Stomach (tissue), 4 donors: ENCODE data around the gene SYNPR.

Source experiments
- CTCF ChIP-seq, 7 experiments: fragments of 450-650 bp in 4 of 7; fragments of 200-600 bp in 3 of 7; sonication (generic) in 3 of 7; IDR thresholded peaks; one replicate each; pipeline ENCODE4 v1.5.1; 2016 to 2019; ENCODE audit warnings: antibody characterized with exemption in 7 of 7, control low read depth in 2 of 7, mild to moderate bottlenecking in 1 of 7
- EP300 ChIP-seq: sonication (generic); formaldehyde crosslinking; IDR thresholded peaks from one replicate; pipeline ENCODE4 v1.6.1; 2017; ENCODE audit warnings: antibody characterized with exemption
- POLR2A ChIP-seq, 4 donors: fragments of 450-650 bp; IDR thresholded peaks; one replicate each; pipeline ENCODE4 v1.6.1; 2016; ENCODE audit warnings: antibody characterized with exemption in 4 of 4, control low read depth in 2 of 4, mild to moderate bottlenecking in 1 of 4, moderate library complexity in 1 of 4
- POLR2AphosphoS5 ChIP-seq, 3 donors: sonication (generic); formaldehyde crosslinking; IDR thresholded peaks; one replicate each; pipeline ENCODE4 v1.6.1; 2016; ENCODE audit warnings: antibody characterized with exemption in 3 of 3

- TF ChIP-seq CTCF (IDR thresholded peaks at IDR 0.05): no peak
- no peak for TF ChIP-seq POLR2AphosphoS5 (IDR thresholded peaks at IDR 0.05)
- TF ChIP-seq POLR2A (IDR thresholded peaks at IDR 0.05): no peak
- TF ChIP-seq EP300: no peak
These were observed 47.3 kb downstream of the SYNPR start for GRCh38 chr3:63325386-63325785.
